ENCODE data around the gene CYSTM1.

DNA sequence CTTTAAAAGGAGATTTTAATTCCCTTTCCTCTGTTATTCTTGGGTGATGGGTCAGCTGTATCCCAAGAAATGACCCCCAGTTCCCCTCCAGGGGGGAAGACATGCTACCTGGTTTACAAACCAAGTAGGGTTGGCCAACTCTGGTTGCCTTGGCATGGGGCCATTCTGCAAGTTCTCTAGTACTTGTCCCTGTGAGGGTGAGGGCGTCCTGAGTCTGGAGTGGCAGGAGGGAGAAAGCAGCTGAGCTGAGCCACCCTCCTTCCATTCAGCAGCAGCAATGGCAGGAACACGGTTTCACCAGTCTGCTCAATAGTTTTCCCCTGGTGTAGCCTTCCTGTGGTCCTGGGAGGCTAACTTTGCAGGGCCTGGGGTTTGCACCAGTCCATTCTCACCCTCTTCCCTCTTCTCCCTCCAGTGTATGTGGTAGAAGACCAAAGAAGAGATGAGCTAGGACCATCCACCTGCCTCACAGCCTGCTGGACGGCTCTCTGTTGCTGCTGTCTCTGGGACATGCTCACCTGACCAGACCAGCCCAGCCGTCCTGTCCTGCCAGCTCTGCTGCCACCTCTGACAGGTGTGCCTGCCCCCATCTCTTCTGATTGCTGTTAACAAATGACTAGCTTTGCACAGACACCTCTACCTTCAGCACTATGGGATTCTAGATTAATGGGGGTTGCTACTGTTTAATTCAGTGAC, 68.0 kb downstream of the CYSTM1 start:
- no peak for TF ChIP-seq TAF1 (conservative IDR thresholded peaks at IDR 0.05)
- no peak for TF ChIP-seq JUND (IDR thresholded peaks at IDR 0.05)
- TF ChIP-seq, protein P1, sequence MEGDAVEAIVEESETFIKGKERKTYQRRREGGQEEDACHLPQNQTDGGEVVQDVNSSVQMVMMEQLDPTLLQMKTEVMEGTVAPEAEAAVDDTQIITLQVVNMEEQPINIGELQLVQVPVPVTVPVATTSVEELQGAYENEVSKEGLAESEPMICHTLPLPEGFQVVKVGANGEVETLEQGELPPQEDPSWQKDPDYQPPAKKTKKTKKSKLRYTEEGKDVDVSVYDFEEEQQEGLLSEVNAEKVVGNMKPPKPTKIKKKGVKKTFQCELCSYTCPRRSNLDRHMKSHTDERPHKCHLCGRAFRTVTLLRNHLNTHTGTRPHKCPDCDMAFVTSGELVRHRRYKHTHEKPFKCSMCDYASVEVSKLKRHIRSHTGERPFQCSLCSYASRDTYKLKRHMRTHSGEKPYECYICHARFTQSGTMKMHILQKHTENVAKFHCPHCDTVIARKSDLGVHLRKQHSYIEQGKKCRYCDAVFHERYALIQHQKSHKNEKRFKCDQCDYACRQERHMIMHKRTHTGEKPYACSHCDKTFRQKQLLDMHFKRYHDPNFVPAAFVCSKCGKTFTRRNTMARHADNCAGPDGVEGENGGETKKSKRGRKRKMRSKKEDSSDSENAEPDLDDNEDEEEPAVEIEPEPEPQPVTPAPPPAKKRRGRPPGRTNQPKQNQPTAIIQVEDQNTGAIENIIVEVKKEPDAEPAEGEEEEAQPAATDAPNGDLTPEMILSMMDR (IDR thresholded peaks at IDR 0.05; ENCODE audit: low read depth, low read length, missing input control), result no peak
- no peak for TF ChIP-seq SP1 (IDR thresholded peaks at IDR 0.05)
- TF ChIP-seq, protein P2, sequence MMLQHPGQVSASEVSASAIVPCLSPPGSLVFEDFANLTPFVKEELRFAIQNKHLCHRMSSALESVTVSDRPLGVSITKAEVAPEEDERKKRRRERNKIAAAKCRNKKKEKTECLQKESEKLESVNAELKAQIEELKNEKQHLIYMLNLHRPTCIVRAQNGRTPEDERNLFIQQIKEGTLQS (IDR thresholded peaks at IDR 0.05), result no peak
- TF ChIP-seq, protein P3, sequence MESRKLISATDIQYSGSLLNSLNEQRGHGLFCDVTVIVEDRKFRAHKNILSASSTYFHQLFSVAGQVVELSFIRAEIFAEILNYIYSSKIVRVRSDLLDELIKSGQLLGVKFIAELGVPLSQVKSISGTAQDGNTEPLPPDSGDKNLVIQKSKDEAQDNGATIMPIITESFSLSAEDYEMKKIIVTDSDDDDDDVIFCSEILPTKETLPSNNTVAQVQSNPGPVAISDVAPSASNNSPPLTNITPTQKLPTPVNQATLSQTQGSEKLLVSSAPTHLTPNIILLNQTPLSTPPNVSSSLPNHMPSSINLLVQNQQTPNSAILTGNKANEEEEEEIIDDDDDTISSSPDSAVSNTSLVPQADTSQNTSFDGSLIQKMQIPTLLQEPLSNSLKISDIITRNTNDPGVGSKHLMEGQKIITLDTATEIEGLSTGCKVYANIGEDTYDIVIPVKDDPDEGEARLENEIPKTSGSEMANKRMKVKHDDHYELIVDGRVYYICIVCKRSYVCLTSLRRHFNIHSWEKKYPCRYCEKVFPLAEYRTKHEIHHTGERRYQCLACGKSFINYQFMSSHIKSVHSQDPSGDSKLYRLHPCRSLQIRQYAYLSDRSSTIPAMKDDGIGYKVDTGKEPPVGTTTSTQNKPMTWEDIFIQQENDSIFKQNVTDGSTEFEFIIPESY (IDR thresholded peaks at IDR 0.05), result no peak
- TF ChIP-seq, protein P4, sequence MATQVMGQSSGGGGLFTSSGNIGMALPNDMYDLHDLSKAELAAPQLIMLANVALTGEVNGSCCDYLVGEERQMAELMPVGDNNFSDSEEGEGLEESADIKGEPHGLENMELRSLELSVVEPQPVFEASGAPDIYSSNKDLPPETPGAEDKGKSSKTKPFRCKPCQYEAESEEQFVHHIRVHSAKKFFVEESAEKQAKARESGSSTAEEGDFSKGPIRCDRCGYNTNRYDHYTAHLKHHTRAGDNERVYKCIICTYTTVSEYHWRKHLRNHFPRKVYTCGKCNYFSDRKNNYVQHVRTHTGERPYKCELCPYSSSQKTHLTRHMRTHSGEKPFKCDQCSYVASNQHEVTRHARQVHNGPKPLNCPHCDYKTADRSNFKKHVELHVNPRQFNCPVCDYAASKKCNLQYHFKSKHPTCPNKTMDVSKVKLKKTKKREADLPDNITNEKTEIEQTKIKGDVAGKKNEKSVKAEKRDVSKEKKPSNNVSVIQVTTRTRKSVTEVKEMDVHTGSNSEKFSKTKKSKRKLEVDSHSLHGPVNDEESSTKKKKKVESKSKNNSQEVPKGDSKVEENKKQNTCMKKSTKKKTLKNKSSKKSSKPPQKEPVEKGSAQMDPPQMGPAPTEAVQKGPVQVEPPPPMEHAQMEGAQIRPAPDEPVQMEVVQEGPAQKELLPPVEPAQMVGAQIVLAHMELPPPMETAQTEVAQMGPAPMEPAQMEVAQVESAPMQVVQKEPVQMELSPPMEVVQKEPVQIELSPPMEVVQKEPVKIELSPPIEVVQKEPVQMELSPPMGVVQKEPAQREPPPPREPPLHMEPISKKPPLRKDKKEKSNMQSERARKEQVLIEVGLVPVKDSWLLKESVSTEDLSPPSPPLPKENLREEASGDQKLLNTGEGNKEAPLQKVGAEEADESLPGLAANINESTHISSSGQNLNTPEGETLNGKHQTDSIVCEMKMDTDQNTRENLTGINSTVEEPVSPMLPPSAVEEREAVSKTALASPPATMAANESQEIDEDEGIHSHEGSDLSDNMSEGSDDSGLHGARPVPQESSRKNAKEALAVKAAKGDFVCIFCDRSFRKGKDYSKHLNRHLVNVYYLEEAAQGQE (IDR thresholded peaks at IDR 0.05), result no peak
- no peak for TF ChIP-seq FOXA1 (IDR thresholded peaks at IDR 0.05)
- TF ChIP-seq, protein P5, sequence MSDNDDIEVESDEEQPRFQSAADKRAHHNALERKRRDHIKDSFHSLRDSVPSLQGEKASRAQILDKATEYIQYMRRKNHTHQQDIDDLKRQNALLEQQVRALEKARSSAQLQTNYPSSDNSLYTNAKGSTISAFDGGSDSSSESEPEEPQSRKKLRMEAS (IDR thresholded peaks at IDR 0.05), result no peak
- TF ChIP-seq GABPA (IDR thresholded peaks at IDR 0.05 in 1 of 2, conservative IDR thresholded peaks at IDR 0.05 in 1 of 2), result no peak
- no peak for TF ChIP-seq RAD21 (IDR thresholded peaks at IDR 0.05)
- TF ChIP-seq YY1 (IDR thresholded peaks at IDR 0.05), result no peak
- no peak for TF ChIP-seq HNF4G (IDR thresholded peaks at IDR 0.05)
